DND-41 (cell line): Measurements from ENCODE around the gene FAR2.

ENCODE experiments used
- ATAC-seq: fragments of 200-7000 bp; cut with Tn5 transposase; 3 replicates; pipeline ENCODE4 v1.9.1; 2021; ENCODE audit warnings: low read depth; ENCODE audit not compliant: insufficient read depth
- DNase-seq: peaks from one replicate; pipeline ENCODE4 v3.0.0-alpha.2; 2020
- H2AFZ ChIP-seq: 2 replicates; pipeline ENCODE4 v1.6.0; 2012; ENCODE audit warnings: low read depth, low read length
- H3K27ac ChIP-seq: 2 replicates; pipeline ENCODE4 v1.5.1; 2012; ENCODE audit warnings: low read length, inconsistent platforms
- H3K27me3 ChIP-seq: fragments of 200-600 bp; sonication (generic); 2 replicates; pipeline ENCODE4 v1.6.0; 2012; ENCODE audit warnings: low read length, mild to moderate bottlenecking, inconsistent platforms; ENCODE audit not compliant: insufficient read depth, poor library complexity
- H3K36me3 ChIP-seq: 2 replicates; pipeline ENCODE4 v1.5.1; 2012; ENCODE audit warnings: low read length, inconsistent platforms; ENCODE audit not compliant: insufficient read depth
- H3K4me1 ChIP-seq: 2 replicates; pipeline ENCODE4 v1.5.1; 2012; ENCODE audit warnings: mild to moderate bottlenecking, low read length; ENCODE audit not compliant: insufficient read depth
- H3K4me2 ChIP-seq: 2 replicates; pipeline ENCODE4 v1.6.0; 2012; ENCODE audit warnings: mild to moderate bottlenecking, moderate library complexity, low read length, inconsistent platforms; ENCODE audit not compliant: insufficient read depth
- H3K4me3 ChIP-seq, 2 experiments: fragments of 200-600 bp in 1 of 2; shearing (Covaris generic) in 1 of 2; 2 replicates each; pipeline ENCODE4 v1.5.1; 2012 to 2016; ENCODE audit warnings: inconsistent platforms in 2 of 2, low read length in 2 of 2, mild to moderate bottlenecking in 2 of 2, low read depth in 1 of 2, moderate library complexity in 1 of 2
- H3K79me2 ChIP-seq: 2 replicates; pipeline ENCODE4 v1.6.0; 2012; ENCODE audit warnings: low read length, inconsistent platforms; ENCODE audit not compliant: insufficient read depth
- H3K9ac ChIP-seq: 2 replicates; pipeline ENCODE4 v1.6.0; 2012; ENCODE audit warnings: low read depth, mild to moderate bottlenecking, inconsistent platforms, low read length, moderate library complexity
- H3K9me3 ChIP-seq: 2 replicates; pipeline ENCODE4 v1.5.1; 2012; ENCODE audit warnings: low read length, moderate library complexity, mild to moderate bottlenecking, inconsistent platforms; ENCODE audit not compliant: insufficient read depth, severe bottlenecking
- H4K20me1 ChIP-seq: 2 replicates; pipeline ENCODE4 v1.6.0; 2012; ENCODE audit warnings: low read length; ENCODE audit not compliant: insufficient read depth
- CTCF ChIP-seq: IDR thresholded peaks from 2 replicates; pipeline ENCODE4 v1.5.1; 2012; ENCODE audit warnings: borderline replicate concordance, low read length, moderate library complexity, mild to moderate bottlenecking; ENCODE audit not compliant: poor library complexity, severe bottlenecking; ENCODE audit errors: extremely low read depth
- EZH2 ChIP-seq: IDR thresholded peaks from 3 replicates; pipeline ENCODE4 v1.6.1; 2012; ENCODE audit warnings: borderline replicate concordance, low read depth, mild to moderate bottlenecking, moderate library complexity, low read length, inconsistent platforms; ENCODE audit not compliant: severe bottlenecking

FAR2 gene

GRCh38 chr12:29334937-29335336 lies 185.9 kb downstream of the FAR2 start:
- no peak for TF ChIP-seq EZH2
- TF ChIP-seq CTCF = no peak
- DNase-seq (no peak), ATAC-seq (no peak)
- no peaks in the 10 kb centered on the region for H3K4me1 ChIP-seq
- no peak overlapping the region for H3K4me2 ChIP-seq
- no peaks in the 10 kb centered on the region for H3K27me3 ChIP-seq
- peaks cover 18% of the 10 kb centered on the region for H3K36me3 ChIP-seq
- H2AFZ ChIP-seq = no peak overlapping the region
- H3K79me2 ChIP-seq = no peaks in the 10 kb centered on the region
- H3K4me3 ChIP-seq = no peak overlapping the region
- H3K9ac ChIP-seq = no peak overlapping the region
- no peak overlapping the region for H3K27ac ChIP-seq
- H3K9me3 ChIP-seq = no peaks in the 10 kb centered on the region
- H4K20me1 ChIP-seq = no peaks in the 10 kb centered on the region

GRCh38 chr12:29337325-29337724 lies 188.2 kb downstream of the FAR2 start:
- no peak for TF ChIP-seq CTCF
- no peak for TF ChIP-seq EZH2

GRCh38 chr12:29343022-29343799 lies 194.1 kb downstream of the FAR2 start:
- Histone ChIP-seq H3K4me2 (no peak overlapping the region), H3K4me1 (no peaks in the 10 kb centered on the region), H3K27ac (no peak overlapping the region), H4K20me1 (no peaks in the 10 kb centered on the region), H2AFZ (no peak overlapping the region), H3K9ac (no peak overlapping the region), H3K4me3 (no peak overlapping the region), H3K9me3 (no peaks in the 10 kb centered on the region), H3K36me3 (peaks cover 74% of the 10 kb centered on the region), H3K79me2 (no peaks in the 10 kb centered on the region), H3K27me3 (no peaks in the 10 kb centered on the region)
- DNase-seq = no peak
- TF ChIP-seq CTCF (no peak), EZH2 (no peak)
- ATAC-seq = no peak

More at GRCh38 chr12:29337325-29337724, 188.2 kb downstream of the FAR2 start:
- Histone ChIP-seq H3K9me3 (no peaks in the 10 kb centered on the region), H2AFZ (no peak overlapping the region), H3K36me3 (peaks cover 39% of the 10 kb centered on the region), H3K9ac (no peak overlapping the region), H3K4me3 (no peak overlapping the region), H3K4me2 (no peak overlapping the region), H3K27me3 (no peaks in the 10 kb centered on the region), H4K20me1 (no peaks in the 10 kb centered on the region), H3K4me1 (no peaks in the 10 kb centered on the region), H3K27ac (no peak overlapping the region), H3K79me2 (no peaks in the 10 kb centered on the region)
- DNase-seq (no peak), ATAC-seq (no peak)
